WTC11 (cell line): ENCODE results near the gene GSK3B. TPM values are rescaled to one million over a fixed set of nuclear protein-coding genes. Genes with fewer than 3 reads are reported as not detected.

Source experiments
- ATAC-seq: fragments of 200-7000 bp; cut with Tn5 transposase; 2 replicates; pipeline ENCODE4 v1.10.0; 2021; ENCODE audit warnings: mild to moderate bottlenecking, moderate library complexity
- CTCF ChIA-PET: fragments of 300-600 bp; sonication (Branson Sonifier 250); formaldehyde crosslinking; loops from one replicate; lab custom pipeline; 2021; ENCODE audit warnings: antibody characterized with exemption; lab: Charles Lee
- POLR2A ChIA-PET: fragments of 350-600 bp; sonication (Branson Sonifier 250); formaldehyde crosslinking; loops from one replicate; lab custom pipeline; 2021; ENCODE audit warnings: antibody characterized with exemption; lab: Charles Lee
- DNase-seq: peaks from one replicate; pipeline ENCODE4 v3.0.0; 2021; ENCODE audit warnings: low spot score
- H3K27ac Mint-ChIP-seq: 2 replicates; pipeline ENCODE4 v1.8.0; 2021; ENCODE audit warnings: mixed read lengths
- H3K27me3 Mint-ChIP-seq: 2 replicates; pipeline ENCODE4 v1.8.0; 2021; ENCODE audit warnings: low read depth, mild to moderate bottlenecking, moderate library complexity, mixed read lengths
- H3K36me3 Mint-ChIP-seq: 2 replicates; pipeline ENCODE4 v1.8.0; 2021; ENCODE audit warnings: mixed read lengths
- H3K4me1 Mint-ChIP-seq: 2 replicates; pipeline ENCODE4 v1.8.0; 2022; ENCODE audit warnings: mixed read lengths
- H3K4me3 Mint-ChIP-seq: 2 replicates; pipeline ENCODE4 v1.8.0; 2021; ENCODE audit warnings: mild to moderate bottlenecking, moderate library complexity, mixed read lengths
- H3K9me3 Mint-ChIP-seq: 2 replicates; pipeline ENCODE4 v1.8.0; 2021; ENCODE audit warnings: mixed read lengths
- AFF4 ChIP-seq: sonication (generic); formaldehyde crosslinking; IDR thresholded peaks from 2 replicates; pipeline ENCODE4 v1.8.1; 2023; ENCODE audit warnings: mild to moderate bottlenecking, missing genetic modification reagents, borderline replicate concordance
- ATF2 ChIP-seq: sonication (generic); formaldehyde crosslinking; IDR thresholded peaks from 2 replicates; pipeline ENCODE4 v1.8.1; 2022; ENCODE audit warnings: low read depth, missing genetic modification reagents, borderline replicate concordance
- CREM ChIP-seq: sonication (generic); formaldehyde crosslinking; IDR thresholded peaks from 2 replicates; pipeline ENCODE4 v1.8.1; 2022; ENCODE audit warnings: mild to moderate bottlenecking, missing genetic modification reagents, moderate library complexity
- ELF4 ChIP-seq: sonication (generic); formaldehyde crosslinking; IDR thresholded peaks from 2 replicates; pipeline ENCODE4 v1.8.1; 2022; ENCODE audit warnings: low read depth, mild to moderate bottlenecking, moderate library complexity, missing genetic modification reagents
- GRHL2 ChIP-seq: fragments of 250-450 bp; sonication (Bioruptor Pico); IDR thresholded peaks from 2 replicates; pipeline ENCODE4 v1.8.0; 2022; ENCODE audit warnings: mild to moderate bottlenecking, moderate library complexity; ENCODE audit not compliant: insufficient replicate concordance, severe bottlenecking
- MLX ChIP-seq: sonication (generic); formaldehyde crosslinking; IDR thresholded peaks from 2 replicates; pipeline ENCODE4 v1.8.1; 2023; ENCODE audit warnings: mild to moderate bottlenecking, missing genetic modification reagents, moderate library complexity
- NFATC4 ChIP-seq: fragments of 250-450 bp; sonication (Bioruptor Pico); IDR thresholded peaks from 2 replicates; pipeline ENCODE4 v1.9.0; 2021; ENCODE audit warnings: mild to moderate bottlenecking
- NR3C1 ChIP-seq: sonication (generic); formaldehyde crosslinking; conservative IDR thresholded peaks from 2 replicates; pipeline ENCODE4 v1.8.1; 2023; ENCODE audit warnings: low read depth, mild to moderate bottlenecking, missing genetic modification reagents
- STAT6 ChIP-seq: sonication (generic); formaldehyde crosslinking; conservative IDR thresholded peaks from 2 replicates; pipeline ENCODE4 v1.8.1; 2023; ENCODE audit warnings: mild to moderate bottlenecking, low read depth, missing genetic modification reagents, moderate library complexity
- TEAD1 ChIP-seq: sonication (generic); formaldehyde crosslinking; IDR thresholded peaks from 2 replicates; pipeline ENCODE4 v1.8.0; 2022; ENCODE audit warnings: mild to moderate bottlenecking, missing genetic modification reagents
- ZBTB21 ChIP-seq: sonication (generic); formaldehyde crosslinking; IDR thresholded peaks from 2 replicates; pipeline ENCODE4 v1.8.1; 2023; ENCODE audit warnings: mild to moderate bottlenecking, missing genetic modification reagents, borderline replicate concordance
- ZNF232 ChIP-seq: sonication (generic); formaldehyde crosslinking; IDR thresholded peaks from 2 replicates; pipeline ENCODE4 v1.8.0; 2022; ENCODE audit warnings: mild to moderate bottlenecking, missing genetic modification reagents
- ZNF281 ChIP-seq: sonication (generic); formaldehyde crosslinking; IDR thresholded peaks from 2 replicates; pipeline ENCODE4 v1.8.0; 2023; ENCODE audit warnings: mild to moderate bottlenecking, missing genetic modification reagents
- ZNF396 ChIP-seq: fragments of 250-450 bp; sonication (Bioruptor Pico); IDR thresholded peaks from 2 replicates; pipeline ENCODE4 v1.8.0; 2021; ENCODE audit warnings: mild to moderate bottlenecking, moderate library complexity, borderline replicate concordance
- ZNF416 ChIP-seq: fragments of 250-450 bp; sonication (Bioruptor Pico); IDR thresholded peaks from 2 replicates; pipeline ENCODE4 v1.9.0; 2021; ENCODE audit warnings: mild to moderate bottlenecking, inconsistent platforms
- ZNF671 ChIP-seq: fragments of 250-450 bp; sonication (Bioruptor Pico); IDR thresholded peaks from 2 replicates; pipeline ENCODE4 v1.8.0; 2021; ENCODE audit warnings: mild to moderate bottlenecking
- ZSCAN18 ChIP-seq: fragments of 250-450 bp; sonication (Bioruptor Pico); IDR thresholded peaks from 2 replicates; pipeline ENCODE4 v2.1.2; 2022; ENCODE audit warnings: mild to moderate bottlenecking, moderate library complexity
- total RNA-seq: library from RNA; stranded (reverse); gene quantifications from 3 replicates; pipeline ENCODE4 v1.2.3, GENCODE V29; 2021

GSK3B gene
- total RNA-seq, 1 experiment from 2014 or later, result 48.9 TPM

- CTCF ChIA-PET, result no interaction called here
- TF ChIP-seq NR3C1 (CRISPR knock-in tag) (no peak), ZNF232 (no peak), TEAD1 (no peak), ZSCAN18 (CRISPR knock-in tag) (no peak), AFF4 (CRISPR knock-in tag) (no peak), ZBTB21 (CRISPR knock-in tag) (no peak), GRHL2 (CRISPR knock-in tag) (no peak), ZNF396 (no peak), STAT6 (CRISPR knock-in tag) (no peak), NFATC4 (CRISPR knock-in tag) (no peak), ZNF416 (no peak), ELF4 (no peak), CREM (CRISPR knock-in tag) (no peak), ATF2 (no peak), MLX (CRISPR knock-in tag) (no peak)
- DNase-seq (no peak), ATAC-seq (no peak)
- POLR2A ChIA-PET, result no interaction called here
- H3K4me3 Mint-ChIP-seq, result no peak overlapping the region
- no peaks in the 10 kb centered on the region for H3K36me3 Mint-ChIP-seq
- H3K4me1 Mint-ChIP-seq, result peaks cover 5% of the 10 kb centered on the region; the same call in 1 of the 2 replicates
- H3K27ac Mint-ChIP-seq, result no peak overlapping the region
- H3K9me3 Mint-ChIP-seq, result no peaks in the 10 kb centered on the region
- H3K27me3 Mint-ChIP-seq, result no peaks in the 10 kb centered on the region
Observed at GRCh38 chr3:119934249-119934648, 160.0 kb downstream of the GSK3B start.

GRCh38 chr3:119933207-119933606, 161.0 kb downstream of the GSK3B start:
- ATAC-seq, result no peak
- ChIA-PET CTCF (no interaction called here), POLR2A (no interaction called here)
- peaks cover 5% of the 10 kb centered on the region; the same call in 1 of the 2 replicates for H3K4me1 Mint-ChIP-seq
- H3K4me3 Mint-ChIP-seq, result no peak overlapping the region
- H3K36me3 Mint-ChIP-seq, result no peaks in the 10 kb centered on the region
- no peak overlapping the region for H3K27ac Mint-ChIP-seq
- TF ChIP-seq ZNF671 (CRISPR knock-in tag) (no peak), ZNF281 (CRISPR knock-in tag) (no peak)
- no peak for DNase-seq
- H3K9me3 Mint-ChIP-seq, result no peaks in the 10 kb centered on the region
- no peaks in the 10 kb centered on the region for H3K27me3 Mint-ChIP-seq
